Measurements from ENCODE around the gene SDK2.

DNA sequence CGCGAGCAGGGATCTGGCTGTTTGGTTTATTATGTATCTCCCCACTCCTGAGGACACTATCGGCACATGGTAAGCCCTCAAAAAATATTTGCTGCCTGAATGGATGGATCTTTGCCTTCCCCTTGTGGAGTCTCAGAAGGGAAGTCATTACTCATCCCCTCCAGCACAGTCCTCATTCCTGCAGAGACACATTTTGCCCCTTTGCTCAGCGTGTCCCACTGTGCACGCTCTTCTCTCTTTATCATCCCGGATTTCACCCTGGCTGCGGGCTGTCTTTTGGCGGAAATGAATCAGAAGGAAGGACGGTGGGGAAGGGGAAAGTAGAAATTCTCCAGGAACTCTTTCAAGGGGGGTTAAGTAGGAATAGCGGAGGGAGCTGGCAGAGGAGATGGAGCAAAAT, 207.3 kb downstream of the SDK2 start:
- TF ChIP-seq, protein P1, sequence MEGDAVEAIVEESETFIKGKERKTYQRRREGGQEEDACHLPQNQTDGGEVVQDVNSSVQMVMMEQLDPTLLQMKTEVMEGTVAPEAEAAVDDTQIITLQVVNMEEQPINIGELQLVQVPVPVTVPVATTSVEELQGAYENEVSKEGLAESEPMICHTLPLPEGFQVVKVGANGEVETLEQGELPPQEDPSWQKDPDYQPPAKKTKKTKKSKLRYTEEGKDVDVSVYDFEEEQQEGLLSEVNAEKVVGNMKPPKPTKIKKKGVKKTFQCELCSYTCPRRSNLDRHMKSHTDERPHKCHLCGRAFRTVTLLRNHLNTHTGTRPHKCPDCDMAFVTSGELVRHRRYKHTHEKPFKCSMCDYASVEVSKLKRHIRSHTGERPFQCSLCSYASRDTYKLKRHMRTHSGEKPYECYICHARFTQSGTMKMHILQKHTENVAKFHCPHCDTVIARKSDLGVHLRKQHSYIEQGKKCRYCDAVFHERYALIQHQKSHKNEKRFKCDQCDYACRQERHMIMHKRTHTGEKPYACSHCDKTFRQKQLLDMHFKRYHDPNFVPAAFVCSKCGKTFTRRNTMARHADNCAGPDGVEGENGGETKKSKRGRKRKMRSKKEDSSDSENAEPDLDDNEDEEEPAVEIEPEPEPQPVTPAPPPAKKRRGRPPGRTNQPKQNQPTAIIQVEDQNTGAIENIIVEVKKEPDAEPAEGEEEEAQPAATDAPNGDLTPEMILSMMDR (IDR thresholded peaks at IDR 0.05), result no peak
- no peak for TF ChIP-seq POLR2A (IDR thresholded peaks at IDR 0.05)

Measured in thyroid gland (tissue), 4 donors.